GM12874 (cell line): ENCODE results near the gene MOB3A.

Experiments used
- TF ChIP-seq, protein P1 (sequence below): IDR thresholded peaks from 2 replicates; pipeline ENCODE4 v1.5.1; 2011; ENCODE audit warnings: low read depth, mild to moderate bottlenecking, control low read depth, low read length, moderate library complexity; ENCODE audit not compliant: insufficient read depth

MOB3A gene

DNA sequence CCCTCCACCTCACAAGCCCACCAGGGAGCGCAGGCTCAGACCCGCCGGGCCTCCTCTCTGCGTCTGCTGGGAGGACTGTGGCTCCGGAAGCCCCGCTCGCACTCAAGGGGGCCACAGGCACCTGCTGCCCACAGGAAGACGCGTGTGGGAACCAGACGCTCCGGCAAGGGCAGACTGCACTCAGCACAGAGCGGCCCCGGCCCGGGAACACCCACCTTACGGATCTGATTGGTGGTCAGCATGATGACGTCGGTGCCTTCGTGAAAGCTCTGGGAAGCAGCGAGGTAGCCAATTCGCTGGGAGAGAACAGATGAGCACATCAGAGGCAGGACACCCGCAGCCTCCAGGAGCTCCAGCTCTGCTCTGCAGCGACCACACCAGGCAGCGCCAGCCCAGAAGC is 40.7 kb upstream of the MOB3A start:
- TF ChIP-seq, protein P1, sequence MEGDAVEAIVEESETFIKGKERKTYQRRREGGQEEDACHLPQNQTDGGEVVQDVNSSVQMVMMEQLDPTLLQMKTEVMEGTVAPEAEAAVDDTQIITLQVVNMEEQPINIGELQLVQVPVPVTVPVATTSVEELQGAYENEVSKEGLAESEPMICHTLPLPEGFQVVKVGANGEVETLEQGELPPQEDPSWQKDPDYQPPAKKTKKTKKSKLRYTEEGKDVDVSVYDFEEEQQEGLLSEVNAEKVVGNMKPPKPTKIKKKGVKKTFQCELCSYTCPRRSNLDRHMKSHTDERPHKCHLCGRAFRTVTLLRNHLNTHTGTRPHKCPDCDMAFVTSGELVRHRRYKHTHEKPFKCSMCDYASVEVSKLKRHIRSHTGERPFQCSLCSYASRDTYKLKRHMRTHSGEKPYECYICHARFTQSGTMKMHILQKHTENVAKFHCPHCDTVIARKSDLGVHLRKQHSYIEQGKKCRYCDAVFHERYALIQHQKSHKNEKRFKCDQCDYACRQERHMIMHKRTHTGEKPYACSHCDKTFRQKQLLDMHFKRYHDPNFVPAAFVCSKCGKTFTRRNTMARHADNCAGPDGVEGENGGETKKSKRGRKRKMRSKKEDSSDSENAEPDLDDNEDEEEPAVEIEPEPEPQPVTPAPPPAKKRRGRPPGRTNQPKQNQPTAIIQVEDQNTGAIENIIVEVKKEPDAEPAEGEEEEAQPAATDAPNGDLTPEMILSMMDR = no peak

- TF ChIP-seq, protein P1 = no peak
Observed at GRCh38 chr19:2135474-2136402, 39.6 kb upstream of the MOB3A start.

- TF ChIP-seq, protein P1 = no peak
Observed at GRCh38 chr19:2132731-2133490, 36.8 kb upstream of the MOB3A start.

DNA sequence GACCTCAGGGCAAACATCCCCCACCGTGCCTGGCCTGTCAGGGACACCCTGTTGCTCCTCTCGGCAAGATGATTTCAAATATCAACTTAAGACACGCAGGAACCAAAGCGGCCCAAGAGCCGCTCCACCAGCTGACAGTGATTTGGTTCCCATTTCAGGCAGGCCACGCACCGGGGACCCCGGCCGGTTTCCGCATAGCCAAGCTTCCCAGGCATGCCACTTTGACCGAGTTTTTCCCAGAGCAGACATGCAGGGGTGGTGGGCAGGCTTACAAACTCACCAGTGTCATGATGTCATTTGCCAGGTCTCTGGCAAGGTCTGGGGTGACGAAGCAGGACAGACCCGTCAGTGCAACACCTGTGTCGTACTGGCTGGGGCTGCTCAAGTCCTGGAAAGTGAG is 36.1 kb upstream of the MOB3A start:
- TF ChIP-seq, protein P1 = no peak

GRCh38 chr19:2129892-2130770 is 34.0 kb upstream of the MOB3A start:
- TF ChIP-seq, protein P1 = no peak

GRCh38 chr19:2129486-2129885 is 33.4 kb upstream of the MOB3A start:
- TF ChIP-seq, protein P1 = no peak
